ENCODE data around the gene MMP25. TPM values are rescaled to one million over a fixed set of nuclear protein-coding genes. Genes with fewer than 3 reads are reported as not detected.
"Not testable (repeated sequence)": the region's sequence is repeated elsewhere in the genome, so short reads cannot be mapped to it uniquely, and the experiment has no call there.

Gene MMP25
- total RNA-seq, 1 experiment from 2014 or later = 0.11 TPM

GRCh38 chr16:3050487-3050886 is 4.1 kb downstream of the MMP25 start:
- Mint-ChIP-seq H3K4me3 (ENCODE audit: unreplicated experiment) (no peak overlapping the region), H3K36me3 (ENCODE audit: insufficient read depth, unreplicated experiment) (no peaks in the 10 kb centered on the region), H3K9me3 (ENCODE audit: unreplicated experiment) (no peaks in the 10 kb centered on the region), H3K27me3 (ENCODE audit: insufficient read depth, unreplicated experiment) (no peaks in the 10 kb centered on the region), H3K4me1 (ENCODE audit: low read depth, unreplicated experiment) (no peaks in the 10 kb centered on the region), H3K27ac (ENCODE audit: unreplicated experiment) (no peak overlapping the region)
- ChIA-PET CTCF (no interaction called here), POLR2A (no interaction called here)
- no peak for DNase-seq
- no peak overlapping the region for H3K4me3 ChIP-seq (ENCODE audit: low read depth, low read length)
- TF ChIP-seq CTCF (IDR thresholded peaks at IDR 0.05; ENCODE audit: insufficient read depth in 1 of 2, low read depth in 1 of 2, low read length in 1 of 2, severe bottlenecking in 1 of 2, unreplicated experiment in 1 of 2) = no peak
- no peaks in the 10 kb centered on the region for H3K36me3 ChIP-seq (ENCODE audit: control insufficient read depth, insufficient read depth, low read length)
- intact Hi-C loops (cut with micrococcal nuclease; ENCODE audit: unreplicated experiment) = no loop called here
- H3K4me1 ChIP-seq = no peaks in the 10 kb centered on the region
- H3K27me3 ChIP-seq (replicated peaks; ENCODE audit: control insufficient read depth, insufficient read depth, low read length) = no peaks in the 10 kb centered on the region
- no TSS peak for BruUV-seq (replicated peaks)
- no peaks in the 10 kb centered on the region for H3K9me3 ChIP-seq

GRCh38 chr16:3051009-3051408 is 4.6 kb downstream of the MMP25 start:
- H3K9me3 Mint-ChIP-seq (ENCODE audit: unreplicated experiment) = no peaks in the 10 kb centered on the region
- ChIA-PET CTCF (no interaction called here), POLR2A (no interaction called here)
- H3K4me3 Mint-ChIP-seq (ENCODE audit: unreplicated experiment) = no peak overlapping the region
- no TSS peak for BruUV-seq (replicated peaks)
- no peaks in the 10 kb centered on the region for H3K27me3 ChIP-seq (replicated peaks; ENCODE audit: control insufficient read depth, insufficient read depth, low read length)
- H3K36me3 Mint-ChIP-seq (ENCODE audit: insufficient read depth, unreplicated experiment) = no peaks in the 10 kb centered on the region
- no peak for TF ChIP-seq CTCF (IDR thresholded peaks at IDR 0.05; ENCODE audit: insufficient read depth in 1 of 2, low read depth in 1 of 2, low read length in 1 of 2, severe bottlenecking in 1 of 2, unreplicated experiment in 1 of 2)
- H3K4me1 ChIP-seq = no peaks in the 10 kb centered on the region
- H3K4me3 ChIP-seq (ENCODE audit: low read depth, low read length) = no peak overlapping the region
- no peaks in the 10 kb centered on the region for H3K4me1 Mint-ChIP-seq (ENCODE audit: low read depth, unreplicated experiment)
- no peak for DNase-seq
- no peaks in the 10 kb centered on the region for H3K9me3 ChIP-seq
- intact Hi-C loops (cut with micrococcal nuclease; ENCODE audit: unreplicated experiment) = no loop called here
- H3K27ac Mint-ChIP-seq (ENCODE audit: unreplicated experiment) = no peak overlapping the region
- no peaks in the 10 kb centered on the region for H3K36me3 ChIP-seq (ENCODE audit: control insufficient read depth, insufficient read depth, low read length)
- H3K27me3 Mint-ChIP-seq (ENCODE audit: insufficient read depth, unreplicated experiment) = no peaks in the 10 kb centered on the region

- BruUV-seq (replicated peaks) = no TSS peak
- H3K27me3 ChIP-seq (replicated peaks; ENCODE audit: control insufficient read depth, insufficient read depth, low read length) = no peaks in the 10 kb centered on the region
- no peaks in the 10 kb centered on the region for H3K4me1 ChIP-seq
- no peak for DNase-seq
- CTCF ChIA-PET = no interaction called here
- H3K9me3 Mint-ChIP-seq (ENCODE audit: unreplicated experiment) = no peaks in the 10 kb centered on the region
- no peak overlapping the region for H3K4me3 ChIP-seq (ENCODE audit: low read depth, low read length)
- no peak for TF ChIP-seq CTCF (IDR thresholded peaks at IDR 0.05; ENCODE audit: insufficient read depth in 1 of 2, low read depth in 1 of 2, low read length in 1 of 2, severe bottlenecking in 1 of 2, unreplicated experiment in 1 of 2)
- H3K4me1 Mint-ChIP-seq (ENCODE audit: low read depth, unreplicated experiment) = no peaks in the 10 kb centered on the region
- H3K36me3 ChIP-seq (ENCODE audit: control insufficient read depth, insufficient read depth, low read length) = no peaks in the 10 kb centered on the region
- H3K27me3 Mint-ChIP-seq (ENCODE audit: insufficient read depth, unreplicated experiment) = no peaks in the 10 kb centered on the region
- no peaks in the 10 kb centered on the region for H3K9me3 ChIP-seq
- no peak overlapping the region for H3K27ac Mint-ChIP-seq (ENCODE audit: unreplicated experiment)
- no peak overlapping the region for H3K4me3 Mint-ChIP-seq (ENCODE audit: unreplicated experiment)
- intact Hi-C loops (cut with micrococcal nuclease; ENCODE audit: unreplicated experiment) = no loop called here
- POLR2A ChIA-PET = no interaction called here
- no peaks in the 10 kb centered on the region for H3K36me3 Mint-ChIP-seq (ENCODE audit: insufficient read depth, unreplicated experiment)
These were observed 5.1 kb downstream of the MMP25 start for GRCh38 chr16:3051494-3051893.

GRCh38 chr16:3052571-3053329 is 6.4 kb downstream of the MMP25 start:
- BruUV-seq (replicated peaks); DNase-seq; H3K27ac Mint-ChIP-seq (ENCODE audit: unreplicated experiment); intact Hi-C loops (cut with micrococcal nuclease; ENCODE audit: unreplicated experiment); H3K36me3 ChIP-seq (ENCODE audit: control insufficient read depth, insufficient read depth, low read length); H3K4me1 Mint-ChIP-seq (ENCODE audit: low read depth, unreplicated experiment); H3K4me3 Mint-ChIP-seq (ENCODE audit: unreplicated experiment); H3K9me3 Mint-ChIP-seq (ENCODE audit: unreplicated experiment); H3K27me3 ChIP-seq (replicated peaks; ENCODE audit: control insufficient read depth, insufficient read depth, low read length); H3K4me3 ChIP-seq (ENCODE audit: low read depth, low read length); H3K4me1 ChIP-seq; POLR2A ChIA-PET; H3K9me3 ChIP-seq; H3K36me3 Mint-ChIP-seq (ENCODE audit: insufficient read depth, unreplicated experiment); CTCF ChIA-PET; H3K27me3 Mint-ChIP-seq (ENCODE audit: insufficient read depth, unreplicated experiment): not testable (repeated sequence)

DNA sequence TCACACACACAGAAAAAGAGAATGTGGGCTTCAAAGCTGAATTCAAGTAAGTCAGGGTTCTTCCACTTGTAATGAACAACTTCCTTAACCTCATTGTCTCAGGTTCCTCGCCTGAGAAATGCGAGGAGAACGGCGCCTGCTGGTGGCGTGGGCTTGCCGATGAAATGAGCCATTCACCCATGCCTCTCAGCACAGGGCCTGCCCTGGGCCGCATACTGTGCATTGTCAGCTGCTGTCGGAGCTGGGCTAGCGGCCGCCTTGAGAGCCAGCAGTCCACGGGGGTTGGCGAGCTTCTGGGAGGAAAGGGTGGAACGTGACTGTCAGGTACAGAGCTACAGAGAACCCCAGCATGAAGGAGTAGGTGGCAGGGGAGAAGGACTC is 7.0 kb downstream of the MMP25 start:
- H3K36me3 ChIP-seq (ENCODE audit: control insufficient read depth, insufficient read depth, low read length); H3K4me3 Mint-ChIP-seq (ENCODE audit: unreplicated experiment); H3K9me3 ChIP-seq; H3K27me3 Mint-ChIP-seq (ENCODE audit: insufficient read depth, unreplicated experiment); H3K4me3 ChIP-seq (ENCODE audit: low read depth, low read length); intact Hi-C loops (cut with micrococcal nuclease; ENCODE audit: unreplicated experiment); H3K9me3 Mint-ChIP-seq (ENCODE audit: unreplicated experiment); CTCF ChIA-PET; H3K4me1 ChIP-seq; H3K27me3 ChIP-seq (replicated peaks; ENCODE audit: control insufficient read depth, insufficient read depth, low read length); H3K27ac Mint-ChIP-seq (ENCODE audit: unreplicated experiment); H3K36me3 Mint-ChIP-seq (ENCODE audit: insufficient read depth, unreplicated experiment); POLR2A ChIA-PET; BruUV-seq (replicated peaks); H3K4me1 Mint-ChIP-seq (ENCODE audit: low read depth, unreplicated experiment); DNase-seq: not testable (repeated sequence)
